IMR-90 (cell line): ENCODE measurements around the gene SYNC.

Experiments used
- BHLHE40 ChIP-seq: fragments of 150-350 bp; IDR thresholded peaks from 2 replicates; pipeline ENCODE4 v1.6.1; 2016; ENCODE audit warnings: mild to moderate bottlenecking, low read depth, low read length
- CEBPB ChIP-seq: IDR thresholded peaks from 2 replicates; pipeline ENCODE4 v1.6.1; 2012; ENCODE audit warnings: low read depth, low read length, improper control_type of control experiment
- MAFK ChIP-seq: IDR thresholded peaks from 2 replicates; pipeline ENCODE4 v1.6.1; 2012; ENCODE audit warnings: low read depth, low read length, improper control_type of control experiment
- MAZ ChIP-seq: IDR thresholded peaks from 2 replicates; pipeline ENCODE4 v1.6.1; 2012; ENCODE audit warnings: low read depth, mild to moderate bottlenecking, low read length, improper control_type of control experiment, moderate library complexity, borderline replicate concordance
- MXI1 ChIP-seq: IDR thresholded peaks from 2 replicates; pipeline ENCODE4 v1.6.1; 2012; ENCODE audit warnings: low read depth, mild to moderate bottlenecking, low read length, moderate library complexity, borderline replicate concordance
- POLR2A ChIP-seq: IDR thresholded peaks from 2 replicates; pipeline ENCODE4 v1.6.1; 2012; ENCODE audit warnings: mild to moderate bottlenecking, low read depth, low read length
- TF ChIP-seq, protein P1 (sequence below): conservative IDR thresholded peaks from 2 replicates; pipeline ENCODE4 v1.5.1; 2012; ENCODE audit warnings: mild to moderate bottlenecking, low read depth, low read length, improper control_type of control experiment
- TF ChIP-seq, protein P2 (sequence below): fragments of 150-350 bp; IDR thresholded peaks from 2 replicates; pipeline ENCODE4 v1.6.1; 2016; ENCODE audit warnings: low read depth, mild to moderate bottlenecking, low read length, moderate library complexity, borderline replicate concordance

DNA sequence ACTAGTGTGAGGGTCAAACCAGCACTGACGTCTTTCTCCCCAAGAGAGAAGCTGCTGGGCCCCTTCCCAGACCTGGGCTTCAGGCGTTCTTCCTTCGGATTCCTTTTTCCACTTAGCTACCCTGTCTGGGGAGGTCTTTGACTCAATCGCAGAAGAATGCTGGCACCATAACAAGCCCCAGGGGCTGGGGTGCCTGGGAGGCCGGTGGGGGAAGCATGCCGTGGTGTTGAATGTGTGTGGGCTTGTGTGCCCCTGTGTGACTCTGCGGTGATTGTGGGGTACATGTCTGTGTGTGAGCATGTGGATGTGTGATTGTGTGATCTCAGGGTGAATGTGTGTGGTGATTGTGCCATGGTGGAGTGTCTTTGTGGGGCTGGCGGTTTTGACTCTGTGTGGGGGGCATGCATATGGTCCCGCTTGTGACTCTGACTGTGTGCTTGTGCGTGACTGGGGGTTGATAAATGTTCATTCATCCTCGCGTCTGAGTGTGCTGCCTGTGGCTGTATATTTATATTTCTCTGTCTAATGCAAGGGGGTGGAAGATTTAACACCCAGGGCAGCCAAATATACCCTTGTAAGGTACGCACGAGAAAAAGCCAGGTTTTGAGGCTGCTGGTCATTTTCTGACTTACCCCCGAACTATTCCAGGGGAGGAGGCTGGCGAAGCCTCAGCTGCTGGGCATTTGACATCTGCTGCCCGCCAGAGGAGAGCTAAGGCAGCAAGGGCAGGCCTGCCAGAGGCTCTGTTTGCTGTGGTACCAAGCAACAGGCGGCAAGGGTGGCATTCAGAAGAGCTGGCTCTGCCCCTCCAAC, 1.1 kb upstream of the SYNC start:
- TF ChIP-seq, protein P1, sequence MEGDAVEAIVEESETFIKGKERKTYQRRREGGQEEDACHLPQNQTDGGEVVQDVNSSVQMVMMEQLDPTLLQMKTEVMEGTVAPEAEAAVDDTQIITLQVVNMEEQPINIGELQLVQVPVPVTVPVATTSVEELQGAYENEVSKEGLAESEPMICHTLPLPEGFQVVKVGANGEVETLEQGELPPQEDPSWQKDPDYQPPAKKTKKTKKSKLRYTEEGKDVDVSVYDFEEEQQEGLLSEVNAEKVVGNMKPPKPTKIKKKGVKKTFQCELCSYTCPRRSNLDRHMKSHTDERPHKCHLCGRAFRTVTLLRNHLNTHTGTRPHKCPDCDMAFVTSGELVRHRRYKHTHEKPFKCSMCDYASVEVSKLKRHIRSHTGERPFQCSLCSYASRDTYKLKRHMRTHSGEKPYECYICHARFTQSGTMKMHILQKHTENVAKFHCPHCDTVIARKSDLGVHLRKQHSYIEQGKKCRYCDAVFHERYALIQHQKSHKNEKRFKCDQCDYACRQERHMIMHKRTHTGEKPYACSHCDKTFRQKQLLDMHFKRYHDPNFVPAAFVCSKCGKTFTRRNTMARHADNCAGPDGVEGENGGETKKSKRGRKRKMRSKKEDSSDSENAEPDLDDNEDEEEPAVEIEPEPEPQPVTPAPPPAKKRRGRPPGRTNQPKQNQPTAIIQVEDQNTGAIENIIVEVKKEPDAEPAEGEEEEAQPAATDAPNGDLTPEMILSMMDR: no peak
- TF ChIP-seq BHLHE40: peak; percentile 96
- TF ChIP-seq, protein P2, sequence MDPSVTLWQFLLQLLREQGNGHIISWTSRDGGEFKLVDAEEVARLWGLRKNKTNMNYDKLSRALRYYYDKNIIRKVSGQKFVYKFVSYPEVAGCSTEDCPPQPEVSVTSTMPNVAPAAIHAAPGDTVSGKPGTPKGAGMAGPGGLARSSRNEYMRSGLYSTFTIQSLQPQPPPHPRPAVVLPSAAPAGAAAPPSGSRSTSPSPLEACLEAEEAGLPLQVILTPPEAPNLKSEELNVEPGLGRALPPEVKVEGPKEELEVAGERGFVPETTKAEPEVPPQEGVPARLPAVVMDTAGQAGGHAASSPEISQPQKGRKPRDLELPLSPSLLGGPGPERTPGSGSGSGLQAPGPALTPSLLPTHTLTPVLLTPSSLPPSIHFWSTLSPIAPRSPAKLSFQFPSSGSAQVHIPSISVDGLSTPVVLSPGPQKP: no peak
- peak; percentile 86 for TF ChIP-seq POLR2A
- TF ChIP-seq MAZ: peak; percentile 87
- peak; percentile 42; the same call in 1 of the 2 replicates for TF ChIP-seq MXI1
- no peak; the same call in 1 of the 2 replicates for TF ChIP-seq MAFK
- TF ChIP-seq CEBPB: peak; percentile 82
